Endothelial cell of umbilical vein (primary cell): ENCODE data around the gene TOM1L2. TPM values are rescaled to one million over a fixed set of nuclear protein-coding genes. Genes with fewer than 3 reads are reported as not detected.

Source experiments
- BruUV-seq: library from RNA; stranded (reverse); fragments of 400-500 nt; replicated peaks from 2 replicates; lab custom pipeline; 2021; lab: Mats Ljungman, UMichigan
- CTCF ChIA-PET: fragments of 300-600, 350-600 bp; sonication (Branson Sonifier 250); formaldehyde crosslinking; loops from one replicate; lab custom pipeline; 2021; ENCODE audit warnings: antibody characterized with exemption, inconsistent platforms; lab: Charles Lee
- POLR2A ChIA-PET: fragments of 300-600, 350-600 bp; sonication (Branson Sonifier 250); formaldehyde crosslinking; loops from one replicate; lab custom pipeline; 2021; ENCODE audit warnings: antibody characterized with exemption, inconsistent platforms; lab: Charles Lee
- DNase-seq: peaks from one replicate; pipeline ENCODE4 v3.0.0-alpha.2; 2011; ENCODE audit warnings: low read depth, low spot score
- FAIRE-seq: peaks from 2 replicates; lab custom pipeline; 2011; peaks lifted over from hg19 to GRCh38; lab: Jason Lieb, UNC
- H2AFZ ChIP-seq: 2 replicates; pipeline ENCODE4 v1.6.0; 2012; ENCODE audit warnings: low read depth, low read length, control low read depth, inconsistent platforms
- H3K27ac ChIP-seq: 2 replicates; pipeline ENCODE4 v1.5.1; 2011; ENCODE audit warnings: low read depth, mild to moderate bottlenecking, control low read depth, low read length, moderate library complexity; ENCODE audit not compliant: insufficient read depth
- H3K27me3 ChIP-seq, 2 experiments: 2 replicates each; pipeline versions ENCODE4 v1.6.0 to v1.6.1; 2011; ENCODE audit warnings: low read length in 2 of 2, mixed read lengths in 1 of 2; ENCODE audit not compliant: control insufficient read depth in 2 of 2, insufficient read depth in 2 of 2
- H3K36me3 ChIP-seq, 2 experiments: 2 replicates in 1 of 2; 3 replicates in 1 of 2; pipeline ENCODE4 v1.5.1; 2011; ENCODE audit warnings: low read length in 2 of 2, mild to moderate bottlenecking in 1 of 2, moderate library complexity in 1 of 2; ENCODE audit not compliant: control insufficient read depth in 2 of 2, insufficient read depth in 2 of 2; ENCODE audit errors: extremely low read depth in 1 of 2
- H3K4me1 ChIP-seq: 3 replicates; pipeline ENCODE4 v1.5.1; 2011; ENCODE audit warnings: mild to moderate bottlenecking, low read length; ENCODE audit not compliant: control insufficient read depth, insufficient read depth; ENCODE audit errors: extremely low read depth
- H3K4me2 ChIP-seq: 2 replicates; pipeline ENCODE4 v1.6.1; 2011; ENCODE audit warnings: low read length, control low read depth, mixed read lengths; ENCODE audit not compliant: insufficient read depth
- H3K4me3 ChIP-seq, 3 experiments: fragments of 200-600 bp in 1 of 3; sonication (generic), shearing (Covaris generic) in 1 of 3; replicated peaks in 1 of 3; 2 replicates each; pipeline ENCODE4 v1.5.1; 2011 to 2016; ENCODE audit warnings: control low read depth in 3 of 3, low read length in 3 of 3, mild to moderate bottlenecking in 2 of 3, inconsistent platforms in 1 of 3, low read depth in 1 of 3, moderate library complexity in 1 of 3; ENCODE audit not compliant: insufficient read depth in 1 of 3
- H3K79me2 ChIP-seq: 2 replicates; pipeline ENCODE4 v1.6.0; 2012; ENCODE audit warnings: low read length, inconsistent platforms; ENCODE audit not compliant: control insufficient read depth, insufficient read depth
- H3K9ac ChIP-seq: replicated peaks from 2 replicates; pipeline ENCODE3; 2011; ENCODE audit warnings: low read length, control low read depth; ENCODE audit not compliant: insufficient read depth; ENCODE audit errors: extremely low read depth
- H3K9me1 ChIP-seq: replicated peaks from 3 replicates; pipeline ENCODE4 v1.6.0; 2011; ENCODE audit warnings: mild to moderate bottlenecking, low read length; ENCODE audit not compliant: control insufficient read depth, insufficient read depth; ENCODE audit errors: extremely low read depth
- H3K9me3 ChIP-seq: replicated peaks from 2 replicates; pipeline ENCODE4 v1.5.1; 2012; ENCODE audit warnings: low read length, inconsistent platforms; ENCODE audit not compliant: control insufficient read depth, insufficient read depth
- H4K20me1 ChIP-seq: replicated peaks from 2 replicates; pipeline ENCODE3; 2011; ENCODE audit warnings: mild to moderate bottlenecking, low read length; ENCODE audit not compliant: control insufficient read depth, insufficient read depth; ENCODE audit errors: extremely low read depth
- EZH2 ChIP-seq: IDR thresholded peaks from 2 replicates; pipeline ENCODE4 v1.6.1; 2012; ENCODE audit warnings: borderline replicate concordance, low read depth, mild to moderate bottlenecking, moderate library complexity, low read length, inconsistent platforms; ENCODE audit not compliant: severe bottlenecking
- FOS ChIP-seq: IDR thresholded peaks from 2 replicates; pipeline ENCODE4 v1.6.1; 2011; ENCODE audit warnings: mild to moderate bottlenecking, low read length, moderate library complexity, borderline replicate concordance; ENCODE audit not compliant: insufficient read depth
- JUN ChIP-seq: IDR thresholded peaks from 2 replicates; pipeline ENCODE4 v1.6.1; 2011; ENCODE audit warnings: borderline replicate concordance, low read depth; ENCODE audit not compliant: insufficient read length, insufficient read depth
- MYC ChIP-seq: IDR thresholded peaks from one replicate; pipeline ENCODE4 v1.6.1; 2011; ENCODE audit warnings: mild to moderate bottlenecking, low read depth, low read length
- POLR2AphosphoS5 ChIP-seq: IDR thresholded peaks from 2 replicates; pipeline ENCODE4 v1.6.1; 2012; ENCODE audit warnings: low read depth, mild to moderate bottlenecking, control low read depth, low read length, moderate library complexity; ENCODE audit not compliant: insufficient read depth
- dilution Hi-C: fragments of 300-500 bp; cut with MboI; formaldehyde crosslinking; loops from one replicate; pipeline ENCODE4 v1.15.0; 2019; ENCODE audit warnings: low sequenced_read_pairs; ENCODE audit not compliant: extremely low pct_ligation_motif_present
- intact Hi-C: fragments of 100-400 bp; cut with micrococcal nuclease; formaldehyde crosslinking; loops from one replicate; pipeline ENCODE4 v1.10.0; 2022
- polyA plus RNA-seq, 4 experiments: library from polyadenylated mRNA; depleted of rRNA in 3 of 4; stranded (reverse) in 3 of 4; unstranded in 1 of 4; fragments of >200 nt; gene quantifications; 2 replicates each; pipeline versions ENCODE4 v1.2.1 to v1.2.3, GENCODE V29; 2011 to 2012; ENCODE audit warnings: missing spikeins in 1 of 4
- total RNA-seq: library from RNA; stranded (reverse); gene quantifications from 2 replicates; pipeline ENCODE4 v1.2.3, GENCODE V29; 2021
- TF ChIP-seq, protein P1 (sequence below), 2 donors: IDR thresholded peaks; 1 replicate in 1 of 2; 2 replicates in 1 of 2; pipeline ENCODE4 v1.5.1; 2011; ENCODE audit warnings: low read length in 2 of 2, mild to moderate bottlenecking in 2 of 2, moderate library complexity in 2 of 2, control low read depth in 1 of 2, inconsistent platforms in 1 of 2, low read depth in 1 of 2; ENCODE audit not compliant: insufficient read depth in 1 of 2; ENCODE audit errors: extremely low read depth in 1 of 2

TOM1L2 gene
- total and polyA plus RNA-seq, 2 donors (not counting 3 experiments of a cell fraction or from before 2014, with no cell fraction given), result 31.7 to 37.6 TPM

GRCh38 chr17:17934214-17934613, 38.0 kb downstream of the TOM1L2 start:
- no TSS peak for BruUV-seq
- peaks cover 2% of the 10 kb centered on the region for H3K79me2 ChIP-seq
- H3K4me1 ChIP-seq, result no peaks in the 10 kb centered on the region
- no peak overlapping the region for H2AFZ ChIP-seq
- no peak overlapping the region for H3K9ac ChIP-seq
- no peaks in the 10 kb centered on the region for H3K9me1 ChIP-seq
- intact Hi-C loops (no loop called here), dilution Hi-C loops (no loop called here)
- no peaks in the 10 kb centered on the region for H4K20me1 ChIP-seq
- POLR2A ChIA-PET, result no interaction called here
- no peaks in the 10 kb centered on the region for H3K36me3 ChIP-seq
- TF ChIP-seq, protein P1, sequence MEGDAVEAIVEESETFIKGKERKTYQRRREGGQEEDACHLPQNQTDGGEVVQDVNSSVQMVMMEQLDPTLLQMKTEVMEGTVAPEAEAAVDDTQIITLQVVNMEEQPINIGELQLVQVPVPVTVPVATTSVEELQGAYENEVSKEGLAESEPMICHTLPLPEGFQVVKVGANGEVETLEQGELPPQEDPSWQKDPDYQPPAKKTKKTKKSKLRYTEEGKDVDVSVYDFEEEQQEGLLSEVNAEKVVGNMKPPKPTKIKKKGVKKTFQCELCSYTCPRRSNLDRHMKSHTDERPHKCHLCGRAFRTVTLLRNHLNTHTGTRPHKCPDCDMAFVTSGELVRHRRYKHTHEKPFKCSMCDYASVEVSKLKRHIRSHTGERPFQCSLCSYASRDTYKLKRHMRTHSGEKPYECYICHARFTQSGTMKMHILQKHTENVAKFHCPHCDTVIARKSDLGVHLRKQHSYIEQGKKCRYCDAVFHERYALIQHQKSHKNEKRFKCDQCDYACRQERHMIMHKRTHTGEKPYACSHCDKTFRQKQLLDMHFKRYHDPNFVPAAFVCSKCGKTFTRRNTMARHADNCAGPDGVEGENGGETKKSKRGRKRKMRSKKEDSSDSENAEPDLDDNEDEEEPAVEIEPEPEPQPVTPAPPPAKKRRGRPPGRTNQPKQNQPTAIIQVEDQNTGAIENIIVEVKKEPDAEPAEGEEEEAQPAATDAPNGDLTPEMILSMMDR (IDR thresholded peaks at IDR 0.05; ENCODE audit: extremely low read depth in 1 of 2, insufficient read depth in 1 of 2, low read depth in 1 of 2, low read length in 2 of 2), result no peak
- TF ChIP-seq EZH2 (no peak), FOS (no peak)
- no peaks in the 10 kb centered on the region for H3K27me3 ChIP-seq
- no peak for FAIRE-seq
- H3K9me3 ChIP-seq, result no peaks in the 10 kb centered on the region
- H3K4me3 ChIP-seq, result no peak overlapping the region
- DNase-seq, result no peak
- H3K4me2 ChIP-seq, result no peak overlapping the region
- no peak overlapping the region for H3K27ac ChIP-seq
- CTCF ChIA-PET, result interaction anchor here (1.0 to 2.1 kb wide), 4 partner anchors 11 to 38 kb away, joined by 3 to 6 read pairs (median 4); partner anchors contain the start of genes DRC3 and TOM1L2

DNA sequence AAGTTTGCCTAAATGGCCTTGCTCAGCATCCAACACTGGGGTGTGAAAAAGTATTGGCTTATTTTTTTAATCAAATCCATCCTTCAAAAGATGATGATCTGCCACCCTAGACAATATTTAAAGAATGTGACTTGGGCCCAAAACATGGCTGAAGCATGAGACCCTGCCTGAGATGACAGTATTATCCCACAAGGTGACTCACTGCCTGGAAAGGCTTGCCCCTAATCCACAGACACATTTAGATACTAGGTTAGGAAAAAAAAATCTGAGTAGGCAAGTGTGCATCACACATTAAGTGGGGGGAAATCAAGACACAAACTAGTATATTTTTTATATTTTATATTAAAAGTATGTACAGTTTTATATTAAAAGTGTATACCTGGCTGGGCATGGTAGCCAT, 38.4 kb downstream of the TOM1L2 start:
- intact Hi-C loops, result no loop called here
- DNase-seq (no peak), FAIRE-seq (no peak)
- Histone ChIP-seq H3K4me2 (no peak overlapping the region), H3K9me1 (no peaks in the 10 kb centered on the region), H3K27me3 (no peaks in the 10 kb centered on the region), H3K36me3 (no peaks in the 10 kb centered on the region), H2AFZ (no peak overlapping the region), H3K9me3 (no peaks in the 10 kb centered on the region), H4K20me1 (no peaks in the 10 kb centered on the region), H3K9ac (no peak overlapping the region), H3K4me3 (no peak overlapping the region), H3K79me2 (peaks cover 2% of the 10 kb centered on the region), H3K27ac (no peak overlapping the region), H3K4me1 (peaks cover 2% of the 10 kb centered on the region)
- dilution Hi-C loops, result no loop called here
- BruUV-seq, result no TSS peak
- POLR2A ChIA-PET, result no interaction called here
- CTCF ChIA-PET, result no interaction called here
- no peak for TF ChIP-seq EZH2
- no peak for TF ChIP-seq JUN
- TF ChIP-seq MYC, result no peak
- TF ChIP-seq, protein P1 (IDR thresholded peaks at IDR 0.05; ENCODE audit: extremely low read depth in 1 of 2, insufficient read depth in 1 of 2, low read depth in 1 of 2, low read length in 2 of 2), result no peak
- no peak for TF ChIP-seq POLR2AphosphoS5
